Uterus (tissue), 2 donors: Measurements from ENCODE around the gene STK39.

ENCODE experiments used
- POLR2A ChIP-seq, 2 donors: fragments of 450-650 bp; IDR thresholded peaks; one replicate each; pipeline ENCODE4 v1.6.1; 2016; ENCODE audit warnings: antibody characterized with exemption in 2 of 2, mild to moderate bottlenecking in 1 of 2, moderate library complexity in 1 of 2
- TF ChIP-seq, protein P1 (sequence below), 4 experiments: fragments of 200-600 bp in 2 of 4; fragments of 450-650 bp in 2 of 4; sonication (generic) in 2 of 4; IDR thresholded peaks; one replicate each; pipeline ENCODE4 v1.5.1; 2016 to 2019; ENCODE audit warnings: antibody characterized with exemption in 4 of 4, mild to moderate bottlenecking in 2 of 4, moderate library complexity in 1 of 4

DNA sequence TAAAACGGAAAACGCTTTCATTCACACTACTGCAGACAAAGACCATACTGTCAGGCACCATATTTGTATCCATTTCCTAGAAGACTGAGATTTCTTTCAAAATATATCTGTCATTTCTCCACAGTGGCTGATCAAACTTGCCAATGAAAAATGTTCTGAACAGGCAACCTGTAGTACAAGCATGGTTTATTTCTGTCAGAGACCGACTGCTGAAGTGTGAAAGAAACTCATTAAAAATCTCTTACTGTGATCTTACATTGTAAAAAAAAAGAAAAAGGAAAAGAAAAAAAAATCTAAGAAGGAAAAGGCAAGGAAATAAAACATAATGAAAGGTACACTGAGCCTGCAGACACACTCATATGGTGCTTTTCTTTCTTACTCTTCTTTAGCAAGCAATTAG lies 184.5 kb downstream of the STK39 start:
- TF ChIP-seq, protein P1, sequence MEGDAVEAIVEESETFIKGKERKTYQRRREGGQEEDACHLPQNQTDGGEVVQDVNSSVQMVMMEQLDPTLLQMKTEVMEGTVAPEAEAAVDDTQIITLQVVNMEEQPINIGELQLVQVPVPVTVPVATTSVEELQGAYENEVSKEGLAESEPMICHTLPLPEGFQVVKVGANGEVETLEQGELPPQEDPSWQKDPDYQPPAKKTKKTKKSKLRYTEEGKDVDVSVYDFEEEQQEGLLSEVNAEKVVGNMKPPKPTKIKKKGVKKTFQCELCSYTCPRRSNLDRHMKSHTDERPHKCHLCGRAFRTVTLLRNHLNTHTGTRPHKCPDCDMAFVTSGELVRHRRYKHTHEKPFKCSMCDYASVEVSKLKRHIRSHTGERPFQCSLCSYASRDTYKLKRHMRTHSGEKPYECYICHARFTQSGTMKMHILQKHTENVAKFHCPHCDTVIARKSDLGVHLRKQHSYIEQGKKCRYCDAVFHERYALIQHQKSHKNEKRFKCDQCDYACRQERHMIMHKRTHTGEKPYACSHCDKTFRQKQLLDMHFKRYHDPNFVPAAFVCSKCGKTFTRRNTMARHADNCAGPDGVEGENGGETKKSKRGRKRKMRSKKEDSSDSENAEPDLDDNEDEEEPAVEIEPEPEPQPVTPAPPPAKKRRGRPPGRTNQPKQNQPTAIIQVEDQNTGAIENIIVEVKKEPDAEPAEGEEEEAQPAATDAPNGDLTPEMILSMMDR (IDR thresholded peaks at IDR 0.05), result no peak
- no peak for TF ChIP-seq POLR2A (IDR thresholded peaks at IDR 0.05)
